CD4-positive, alpha-beta T cell treated with Interleukin-17A for 1 hour (primary cell): ENCODE measurements around the gene PTPRD.

ENCODE experiments used
- DNase-seq: peaks from one replicate; pipeline ENCODE4 v3.0.0-alpha.2; 2020

Gene PTPRD

GRCh38 chr9:8845808-8846207, 1767.0 kb downstream of the PTPRD start:
- no peak for DNase-seq

GRCh38 chr9:8845376-8845775, 1767.4 kb downstream of the PTPRD start:
- DNase-seq, result no peak

GRCh38 chr9:8844549-8844948, 1768.3 kb downstream of the PTPRD start:
- DNase-seq, result no peak

GRCh38 chr9:8842402-8843193, 1770.2 kb downstream of the PTPRD start:
- DNase-seq, result no peak

- DNase-seq, result no peak
Measured at GRCh38 chr9:8838136-8838535, 1774.7 kb downstream of the PTPRD start.

- no peak for DNase-seq
Measured at GRCh38 chr9:8835291-8835690, 1777.5 kb downstream of the PTPRD start.

GRCh38 chr9:8832955-8833354, 1779.8 kb downstream of the PTPRD start:
- no peak for DNase-seq

GRCh38 chr9:8832386-8832785, 1780.4 kb downstream of the PTPRD start:
- no peak for DNase-seq

- no peak for DNase-seq
Measured at GRCh38 chr9:8831568-8831967, 1781.2 kb downstream of the PTPRD start.

- DNase-seq, result no peak
Measured at GRCh38 chr9:8826281-8826680, 1786.5 kb downstream of the PTPRD start.

GRCh38 chr9:8825585-8826147, 1787.1 kb downstream of the PTPRD start:
- DNase-seq, result no peak

GRCh38 chr9:8823131-8823895, 1789.5 kb downstream of the PTPRD start:
- no peak for DNase-seq

GRCh38 chr9:8822667-8823025, 1790.2 kb downstream of the PTPRD start:
- DNase-seq, result no peak

- DNase-seq, result no peak
Measured at GRCh38 chr9:8821910-8822666, 1790.7 kb downstream of the PTPRD start.

GRCh38 chr9:8817335-8817734, 1795.5 kb downstream of the PTPRD start:
- DNase-seq, result no peak

GRCh38 chr9:8816361-8816760, 1796.4 kb downstream of the PTPRD start:
- no peak for DNase-seq

GRCh38 chr9:8815931-8816330, 1796.9 kb downstream of the PTPRD start:
- no peak for DNase-seq

- DNase-seq, result no peak
Measured at GRCh38 chr9:8815219-8815618, 1797.6 kb downstream of the PTPRD start.

- no peak for DNase-seq
Measured at GRCh38 chr9:8812888-8813287, 1799.9 kb downstream of the PTPRD start.

GRCh38 chr9:8809741-8810140, 1803.1 kb downstream of the PTPRD start:
- no peak for DNase-seq

GRCh38 chr9:8806150-8806549, 1806.7 kb downstream of the PTPRD start:
- DNase-seq, result no peak

GRCh38 chr9:8804613-8805012, 1808.2 kb downstream of the PTPRD start:
- no peak for DNase-seq

GRCh38 chr9:8802242-8802641, 1810.6 kb downstream of the PTPRD start:
- no peak for DNase-seq
